ENCODE results near the gene UBE2J2. TPM values are rescaled to one million over a fixed set of nuclear protein-coding genes. Genes with fewer than 3 reads are reported as not detected.

UBE2J2 gene
- total and polyA plus RNA-seq, 11 donors = 23.3 to 53.6 (median 34.7) TPM

DNA sequence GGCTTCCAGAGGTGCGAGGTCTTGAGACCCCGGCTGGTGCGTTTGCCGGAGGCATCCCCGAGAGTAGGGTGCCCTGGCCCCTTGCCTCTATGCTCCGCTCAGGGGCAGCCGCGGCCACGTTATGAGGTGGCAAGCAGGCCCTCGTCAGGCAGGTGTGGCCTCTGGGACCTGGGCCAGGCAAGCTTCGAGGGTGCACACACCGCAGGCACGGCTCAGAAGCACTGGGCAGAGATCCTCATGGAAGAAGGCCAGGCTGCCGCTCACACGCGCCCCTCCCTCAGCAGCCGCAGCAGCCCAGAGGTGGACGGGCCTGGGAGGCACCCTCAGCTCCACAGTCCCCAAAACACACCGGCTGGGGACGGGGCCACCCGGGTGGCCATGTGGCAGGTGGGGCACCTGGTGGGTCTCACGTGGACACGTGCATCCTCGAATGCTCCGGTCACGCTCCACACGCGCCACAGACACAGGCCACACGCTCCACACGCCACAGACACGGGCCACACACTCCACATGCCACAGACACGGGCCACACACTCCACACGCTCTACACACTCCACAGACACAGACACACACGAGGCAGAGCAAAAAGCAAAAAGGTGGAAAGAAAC is 48.3 kb downstream of the UBE2J2 start:
- Histone ChIP-seq H3K4me1 (peaks cover 1 to 46% (median 16%) of the 10 kb centered on the region in 12 donors), H3K36me3 (peaks cover 0 to 91% (median 73%) of the 10 kb centered on the region in 9 donors), H3K27ac (no peak overlapping the region), H3K27me3 (no peaks in the 10 kb centered on the region), H3K4me3 (no peak overlapping the region), H3K9me3 (no peaks in the 10 kb centered on the region)
- intact Hi-C loops (cut with DNase I) = loop anchor here in 1 of 10 donors (10.0 kb wide), 1 partner anchor 101 kb away; no protein-coding TSS in a partner anchor
- ATAC-seq (peak in 3 of 4 donors; percentile 11 to 36 (median 16)), DNase-seq (no peak)
- 83 to 88% (median 85%) methylated on average over 24 to 34 of the region's 34 CpGs for WGBS, 4 donors
- TF ChIP-seq, protein P1, sequence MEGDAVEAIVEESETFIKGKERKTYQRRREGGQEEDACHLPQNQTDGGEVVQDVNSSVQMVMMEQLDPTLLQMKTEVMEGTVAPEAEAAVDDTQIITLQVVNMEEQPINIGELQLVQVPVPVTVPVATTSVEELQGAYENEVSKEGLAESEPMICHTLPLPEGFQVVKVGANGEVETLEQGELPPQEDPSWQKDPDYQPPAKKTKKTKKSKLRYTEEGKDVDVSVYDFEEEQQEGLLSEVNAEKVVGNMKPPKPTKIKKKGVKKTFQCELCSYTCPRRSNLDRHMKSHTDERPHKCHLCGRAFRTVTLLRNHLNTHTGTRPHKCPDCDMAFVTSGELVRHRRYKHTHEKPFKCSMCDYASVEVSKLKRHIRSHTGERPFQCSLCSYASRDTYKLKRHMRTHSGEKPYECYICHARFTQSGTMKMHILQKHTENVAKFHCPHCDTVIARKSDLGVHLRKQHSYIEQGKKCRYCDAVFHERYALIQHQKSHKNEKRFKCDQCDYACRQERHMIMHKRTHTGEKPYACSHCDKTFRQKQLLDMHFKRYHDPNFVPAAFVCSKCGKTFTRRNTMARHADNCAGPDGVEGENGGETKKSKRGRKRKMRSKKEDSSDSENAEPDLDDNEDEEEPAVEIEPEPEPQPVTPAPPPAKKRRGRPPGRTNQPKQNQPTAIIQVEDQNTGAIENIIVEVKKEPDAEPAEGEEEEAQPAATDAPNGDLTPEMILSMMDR (IDR thresholded peaks at IDR 0.05) = no peak

DNA sequence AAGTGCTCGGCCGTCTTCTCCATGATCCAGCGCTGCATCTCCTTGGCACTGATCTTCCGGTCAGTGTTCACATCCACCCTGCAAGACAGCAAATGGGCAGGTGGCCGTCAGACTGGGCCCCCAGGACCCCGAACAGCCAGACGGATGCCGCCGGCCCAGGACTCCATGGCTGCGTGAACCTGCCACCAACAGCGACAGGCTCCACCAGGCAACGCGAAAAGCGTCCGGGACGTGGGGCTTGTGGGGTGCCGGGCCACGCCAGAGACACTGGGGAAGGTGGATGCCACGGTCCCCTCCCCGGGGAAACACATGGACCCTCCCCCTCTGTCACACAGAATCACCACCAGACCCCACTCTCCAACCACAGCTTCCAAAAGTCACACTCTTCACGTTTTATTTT is 49.8 kb downstream of the UBE2J2 start:
- no peaks in the 10 kb centered on the region for H3K27me3 ChIP-seq
- no peak for TF ChIP-seq POLR2A (IDR thresholded peaks at IDR 0.05)
- TF ChIP-seq, protein P1 (IDR thresholded peaks at IDR 0.05) = no peak
- no peak for DNase-seq
- H3K27ac ChIP-seq = no peak overlapping the region
- 94 to 96% (median 95%) methylated on average over 15 to 21 of the region's 21 CpGs for WGBS, 4 donors
- no peak for ATAC-seq
- no peak overlapping the region for H3K4me3 ChIP-seq
- H3K4me1 ChIP-seq = peaks cover 0 to 32% (median 1%) of the 10 kb centered on the region in 12 donors
- intact Hi-C loops (cut with DNase I) = loop anchor here in 1 of 10 donors (10.0 kb wide), 1 partner anchor 99 kb away; no protein-coding TSS in a partner anchor
- peaks cover 0 to 96% (median 84%) of the 10 kb centered on the region in 9 donors for H3K36me3 ChIP-seq
- no peaks in the 10 kb centered on the region for H3K9me3 ChIP-seq

DNA sequence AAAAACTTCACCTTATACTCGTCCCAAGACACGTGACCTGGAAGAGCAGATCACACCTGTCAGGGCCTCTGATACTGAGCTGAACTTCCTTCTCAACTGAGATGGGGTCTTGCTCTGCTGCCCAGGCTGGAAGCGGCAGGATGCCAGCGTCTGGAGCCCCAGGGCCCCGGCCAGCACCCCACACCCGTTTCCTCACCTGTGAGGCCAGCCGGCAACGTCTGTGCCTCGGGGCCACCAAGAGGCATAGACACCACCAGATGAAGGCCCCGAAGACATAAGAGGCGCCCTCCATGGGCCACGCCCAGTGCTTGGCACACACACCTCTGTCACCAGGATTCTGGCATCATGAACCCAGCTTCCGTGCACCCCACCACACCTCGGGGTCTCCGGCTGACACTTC is 50.3 kb downstream of the UBE2J2 start:
- TF ChIP-seq, protein P1 (IDR thresholded peaks at IDR 0.05) = no peak
- intact Hi-C loops (cut with DNase I) = loop anchor here in 1 of 10 donors (10.0 kb wide), 1 partner anchor 99 kb away; no protein-coding TSS in a partner anchor

DNA sequence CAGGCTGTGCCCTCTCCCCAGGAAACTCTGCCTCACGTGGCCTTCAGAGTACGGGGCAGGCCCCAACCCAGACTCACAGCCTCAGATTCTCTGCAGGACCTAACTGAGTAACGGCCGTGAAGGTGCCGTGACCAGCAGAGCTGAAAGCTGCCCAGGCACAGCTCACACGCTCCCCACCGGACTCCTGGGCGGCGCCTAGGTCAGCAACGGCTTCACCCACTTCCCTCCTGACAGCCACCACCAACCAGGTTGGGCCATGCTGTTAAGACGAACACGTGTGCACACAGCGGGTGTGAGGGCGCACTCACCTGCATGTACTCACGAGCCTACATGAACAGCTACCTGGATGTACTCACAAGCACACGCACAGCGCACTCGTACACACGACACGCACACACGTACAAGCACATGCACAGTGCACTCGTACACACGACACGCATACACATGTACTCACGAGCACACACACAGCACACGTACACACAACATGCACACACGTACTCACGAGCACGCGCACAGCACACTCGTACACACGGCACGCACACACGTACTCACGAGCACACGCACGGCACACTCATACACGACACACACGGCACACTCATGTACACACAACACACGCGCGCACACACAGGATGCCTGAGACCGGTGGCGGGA is 51.0 kb downstream of the UBE2J2 start:
- no peak overlapping the region for H3K4me3 ChIP-seq
- H3K4me1 ChIP-seq = peaks cover 0 to 21% (median 0%) of the 10 kb centered on the region in 12 donors
- H3K27ac ChIP-seq = no peak overlapping the region
- DNase-seq (no peak), ATAC-seq (no peak)
- H3K27me3 ChIP-seq = no peaks in the 10 kb centered on the region
- no peaks in the 10 kb centered on the region for H3K9me3 ChIP-seq
- WGBS, 4 donors = 92 to 96% (median 93%) methylated on average over 39 to 44 of the region's 44 CpGs
- no peak for TF ChIP-seq POLR2A (IDR thresholded peaks at IDR 0.05)
- peaks cover 0 to 96% (median 84%) of the 10 kb centered on the region in 9 donors for H3K36me3 ChIP-seq
- intact Hi-C loops (cut with DNase I) = loop anchor here in 1 of 10 donors (10.0 kb wide), 1 partner anchor 98 kb away; no protein-coding TSS in a partner anchor

More for the DNA sequence above, 50.3 kb downstream of the UBE2J2 start:
- H3K36me3 ChIP-seq = peaks cover 0 to 96% (median 84%) of the 10 kb centered on the region in 9 donors
- WGBS, 4 donors = 95 to 97% (median 96%) methylated on average over 14 to 15 of the region's 15 CpGs
- ATAC-seq (no peak), DNase-seq (no peak)
- no peak overlapping the region for H3K27ac ChIP-seq
- no peak overlapping the region for H3K4me3 ChIP-seq
- H3K4me1 ChIP-seq = peaks cover 0 to 27% (median 0%) of the 10 kb centered on the region in 12 donors
- H3K27me3 ChIP-seq = no peaks in the 10 kb centered on the region
- no peaks in the 10 kb centered on the region for H3K9me3 ChIP-seq
